NCI-H2196 (cell line): ENCODE results near the gene LAMA4.

Experiments
- DNase-seq: peaks from one replicate; lab custom pipeline; 2025; ENCODE audit not compliant: unreplicated experiment; lab: John Stamatoyannopoulos, UW

The LAMA4 gene

GRCh38 chr6:112274774-112275173, 20.4 kb upstream of the LAMA4 start:
- DNase-seq = no peak

- no peak for DNase-seq
Measured at GRCh38 chr6:112272799-112273198, 18.4 kb upstream of the LAMA4 start.

DNA sequence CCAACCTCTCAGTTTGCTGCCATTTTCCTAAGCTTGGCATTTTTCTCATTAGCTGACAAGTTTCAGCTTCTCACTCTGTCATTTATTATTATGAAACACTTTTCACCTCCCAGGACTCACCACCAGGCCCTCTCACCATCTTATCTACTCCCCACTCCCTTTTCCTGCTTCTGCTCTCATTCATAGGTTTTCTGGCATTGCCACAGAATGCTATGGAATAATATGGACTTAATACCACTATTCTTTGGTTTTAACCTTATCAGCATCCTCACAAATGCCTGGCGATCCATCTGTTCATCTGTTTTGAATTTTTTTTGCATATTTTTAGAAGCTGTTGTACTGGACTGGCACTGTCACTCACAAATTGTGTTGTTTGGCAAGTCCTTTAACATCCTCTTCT, 16.4 kb upstream of the LAMA4 start:
- DNase-seq = no peak

DNA sequence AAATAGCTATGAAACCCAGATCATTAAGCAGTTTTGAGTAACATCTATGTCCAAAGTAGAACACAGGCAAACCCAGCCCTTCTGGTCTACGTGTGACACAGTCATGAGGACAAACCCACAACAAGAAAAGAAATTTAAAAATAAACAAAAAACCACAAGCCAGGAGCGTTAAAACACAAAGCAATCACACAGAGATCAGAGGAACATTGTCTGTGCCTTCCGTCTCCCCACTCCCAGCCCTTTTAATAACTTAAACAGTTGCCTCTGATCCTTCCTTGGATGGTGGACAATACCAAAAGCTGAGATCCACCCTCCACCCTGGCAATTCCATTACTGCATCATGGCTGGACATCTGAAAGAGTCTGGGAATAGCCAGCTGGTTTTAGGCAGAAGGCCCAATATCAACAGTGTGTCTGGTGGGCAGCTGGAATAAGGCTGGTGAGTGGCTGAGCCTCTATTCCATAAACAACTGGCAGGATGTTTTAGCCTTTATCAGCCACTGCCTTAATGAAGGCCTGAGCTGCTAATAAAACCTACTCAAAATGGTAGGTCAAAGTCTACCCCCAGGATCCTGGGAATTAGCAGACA, 15.7 kb upstream of the LAMA4 start:
- no peak for DNase-seq

DNA sequence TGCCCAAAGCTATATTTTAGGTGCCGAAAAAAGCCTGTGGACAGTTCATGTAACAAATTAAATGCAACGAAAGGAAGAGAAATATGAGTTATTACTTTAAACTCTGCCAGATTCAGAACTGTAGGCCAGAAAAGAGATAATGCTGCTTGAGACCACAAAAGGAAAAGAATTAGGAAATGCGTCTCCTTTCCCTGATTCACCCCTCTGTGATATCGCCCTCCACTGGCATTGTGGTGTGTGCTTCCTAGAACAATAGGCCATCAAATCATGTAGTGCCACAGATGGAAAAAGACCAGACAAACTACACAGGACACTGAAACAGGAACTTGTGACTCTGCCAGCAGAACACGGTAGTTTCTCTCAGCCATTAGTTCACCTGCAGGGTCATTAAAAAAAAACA, 14.7 kb upstream of the LAMA4 start:
- no peak for DNase-seq

- DNase-seq = no peak
Measured at GRCh38 chr6:112268654-112269053, 14.3 kb upstream of the LAMA4 start.

DNA sequence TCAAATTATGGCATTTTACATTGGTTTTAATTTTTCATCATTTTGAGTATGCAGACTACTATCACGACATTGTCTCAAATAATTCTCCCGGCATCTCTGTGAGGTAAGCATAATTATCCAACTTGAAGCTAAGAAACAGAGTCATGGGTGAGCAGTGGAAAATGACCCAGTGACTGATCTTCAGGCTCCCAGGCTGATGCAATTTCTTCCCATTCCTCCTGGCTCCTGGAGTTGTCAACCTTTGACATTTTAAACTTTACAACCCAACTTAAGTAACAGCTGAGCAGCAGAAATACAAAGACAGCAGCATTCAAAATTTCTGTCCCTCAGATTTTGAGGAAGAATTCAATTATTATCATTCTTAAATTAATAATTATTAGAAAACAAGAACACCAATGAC, 13.7 kb upstream of the LAMA4 start:
- DNase-seq = no peak

DNA sequence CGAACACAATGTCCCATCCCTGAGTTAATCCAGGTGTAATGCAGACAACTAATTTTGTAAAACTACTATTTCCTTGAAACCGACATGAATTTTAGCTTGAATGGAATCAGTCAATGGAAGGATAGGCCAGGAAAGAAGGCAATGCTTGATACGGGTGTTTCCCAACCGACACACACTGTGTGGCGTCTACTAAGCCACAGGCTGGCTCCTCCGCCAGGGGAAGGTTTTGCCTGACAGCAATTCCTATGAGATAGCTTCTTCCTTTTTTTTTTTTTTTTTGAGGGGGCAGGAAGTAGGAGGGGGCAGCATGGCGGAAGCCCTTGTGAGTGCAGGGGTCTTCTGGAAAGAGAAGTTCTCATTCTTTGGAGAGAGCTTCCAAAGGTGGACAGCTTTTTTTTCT, 12.0 kb upstream of the LAMA4 start:
- DNase-seq = no peak

DNA sequence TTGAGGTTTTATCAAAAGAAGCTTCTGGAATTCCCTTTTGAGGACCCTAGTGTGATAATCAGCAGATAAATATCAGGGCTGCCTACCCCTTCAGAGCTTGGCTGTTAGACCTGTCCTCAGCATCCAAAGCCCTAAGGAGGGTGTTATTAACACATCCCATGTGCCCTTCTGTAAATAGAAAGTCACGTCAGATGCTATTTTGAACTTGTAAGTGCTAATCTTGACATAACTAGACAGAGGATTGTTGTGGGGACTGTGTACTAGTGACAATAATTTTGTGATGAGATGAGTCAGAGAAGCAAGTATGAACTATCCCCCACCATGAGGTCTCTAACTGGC, 4.9 kb upstream of the LAMA4 start:
- no peak for DNase-seq

DNA sequence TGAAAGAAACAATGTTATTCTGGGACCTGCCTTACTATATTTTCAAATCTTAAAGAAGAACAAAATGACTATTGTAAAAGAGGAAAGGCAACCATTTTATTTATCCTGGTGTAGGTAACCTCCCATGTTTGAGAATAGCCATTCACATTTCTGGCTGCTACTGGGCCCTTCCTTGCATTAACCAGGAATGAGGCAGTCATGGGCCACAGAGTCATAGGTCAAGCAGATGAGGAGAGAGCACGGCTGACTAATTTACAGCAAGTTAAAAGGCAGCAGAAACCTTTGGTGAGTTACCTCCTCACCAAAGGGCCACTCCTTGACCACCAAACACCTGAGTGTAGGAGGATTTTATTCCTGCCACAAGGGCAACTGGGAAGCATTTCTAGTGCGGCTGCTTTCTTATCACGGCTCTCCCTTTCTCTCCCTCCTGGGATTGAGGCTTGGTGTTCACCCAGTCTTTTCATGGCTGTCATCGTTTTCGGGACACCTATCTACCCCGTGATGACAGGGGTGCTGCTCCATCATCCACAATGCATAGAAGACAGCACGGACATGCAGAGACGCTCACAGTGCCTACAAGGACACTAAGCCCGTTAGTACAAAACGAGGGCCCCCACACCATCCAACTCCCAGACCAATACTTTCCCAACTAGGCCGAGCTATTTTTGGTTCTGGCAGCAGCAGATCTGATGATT, 4.4 kb upstream of the LAMA4 start:
- no peak for DNase-seq

DNA sequence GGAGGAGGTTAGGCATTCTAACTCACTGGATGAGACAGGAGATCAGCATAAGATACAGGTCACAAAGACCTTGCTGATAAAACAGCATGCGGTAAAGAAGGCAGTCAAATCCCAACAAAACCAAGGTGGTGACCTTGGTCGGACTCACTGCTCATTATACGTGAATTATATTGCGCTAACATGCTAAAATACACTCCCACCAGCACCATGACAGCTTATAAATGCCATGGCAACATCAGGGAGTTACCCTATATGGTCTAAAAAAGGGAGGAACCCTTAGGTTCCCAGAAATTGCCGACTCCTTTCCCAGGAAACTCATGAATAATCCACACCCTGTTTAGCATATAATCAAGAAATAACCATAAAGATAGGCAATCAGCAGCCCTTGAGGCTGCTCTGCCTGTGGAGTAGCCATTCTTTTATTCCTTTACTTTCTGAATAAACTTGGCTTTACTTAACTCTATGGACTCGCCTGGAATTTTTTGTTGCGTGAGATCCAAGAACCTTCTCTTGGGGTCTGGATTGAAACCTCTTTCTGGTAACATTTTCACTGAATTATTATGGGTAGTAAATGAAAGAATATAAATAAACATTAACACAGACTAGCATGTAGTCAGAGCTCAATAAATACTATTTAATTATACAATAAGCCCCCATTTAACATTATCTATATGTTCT, 3.0 kb upstream of the LAMA4 start:
- DNase-seq = no peak

- DNase-seq = no peak
Measured at GRCh38 chr6:112254921-112255320, 554 bp upstream of the LAMA4 start.

DNA sequence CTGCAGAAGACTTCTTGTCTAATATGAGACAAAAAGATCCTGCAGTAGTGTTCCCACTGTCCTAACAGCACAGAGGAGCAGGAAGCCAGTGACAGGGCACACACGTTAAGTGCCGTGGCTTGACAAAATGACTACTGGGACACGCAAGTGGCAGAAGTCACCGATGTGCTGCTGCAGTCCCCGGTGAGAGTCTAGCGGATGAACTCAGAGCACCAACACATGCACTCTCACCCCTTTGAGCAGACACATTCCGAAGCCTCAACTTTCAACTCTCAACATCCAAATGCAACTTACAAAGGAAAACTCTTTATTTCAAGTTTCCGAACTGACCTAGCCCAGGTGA, 898 bp downstream of the LAMA4 start:
- DNase-seq = no peak

DNA sequence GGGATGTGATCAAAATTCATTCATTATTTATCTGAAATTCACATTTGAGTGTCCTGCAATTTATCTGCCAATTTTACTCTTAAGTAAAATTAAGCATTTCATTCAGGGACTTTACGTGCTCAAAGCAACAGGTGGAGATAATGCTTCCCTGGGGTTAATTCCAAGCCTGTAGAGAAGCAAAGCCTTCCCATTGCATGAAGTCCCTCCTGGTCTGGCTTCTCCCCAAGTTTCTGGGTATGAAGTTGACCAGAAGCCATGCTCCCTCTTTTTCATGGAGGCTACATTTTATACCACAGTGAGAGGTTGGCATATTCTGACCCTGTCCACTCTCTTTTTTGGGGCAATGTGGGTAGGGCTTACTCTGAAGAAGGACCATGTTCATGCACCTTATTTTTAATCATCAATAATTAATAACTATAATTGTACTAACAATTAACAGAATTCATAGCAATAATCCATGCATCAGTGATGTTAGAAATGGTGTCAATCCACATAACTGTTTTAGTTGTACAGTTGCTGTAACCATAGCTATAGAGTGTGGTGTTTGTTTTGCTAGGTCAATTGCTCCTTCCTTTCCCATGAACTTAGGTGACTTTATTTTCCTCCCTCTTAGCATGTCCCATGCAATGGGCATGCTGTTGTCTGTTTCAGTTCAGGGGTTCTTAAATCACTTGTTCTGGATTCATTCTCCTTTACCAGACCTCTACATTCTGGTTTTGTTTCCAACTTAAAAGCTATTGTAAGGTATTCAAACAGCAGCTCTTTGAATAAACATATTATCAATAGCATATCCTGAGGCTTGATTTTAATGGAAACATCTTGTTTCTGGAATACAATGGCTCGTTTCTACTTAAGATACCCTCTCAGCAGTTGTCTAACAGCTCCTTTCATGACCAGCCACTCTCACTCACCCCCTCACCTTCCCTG, 1.5 kb downstream of the LAMA4 start:
- DNase-seq = no peak

- DNase-seq = no peak
Measured at GRCh38 chr6:112251171-112251875, 3.0 kb downstream of the LAMA4 start.

DNA sequence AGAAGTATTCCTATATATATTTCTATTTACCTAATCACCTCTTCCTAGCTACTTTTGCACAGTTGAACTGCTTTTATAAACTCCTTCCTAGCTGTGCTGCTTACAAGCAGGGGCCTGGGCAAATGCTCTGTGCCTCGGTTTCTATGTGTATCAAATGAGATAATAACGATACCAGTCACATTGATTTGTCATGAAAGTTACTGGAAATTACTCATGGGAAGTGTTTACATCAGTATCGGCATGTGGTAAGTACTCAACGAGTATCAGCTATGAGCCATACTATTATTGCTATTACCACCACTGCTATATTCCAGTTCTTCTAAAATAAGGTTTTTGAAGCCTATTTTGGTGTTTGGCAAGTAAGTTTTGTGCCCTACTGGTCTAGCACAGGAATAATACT, 4.9 kb downstream of the LAMA4 start:
- DNase-seq = no peak

DNA sequence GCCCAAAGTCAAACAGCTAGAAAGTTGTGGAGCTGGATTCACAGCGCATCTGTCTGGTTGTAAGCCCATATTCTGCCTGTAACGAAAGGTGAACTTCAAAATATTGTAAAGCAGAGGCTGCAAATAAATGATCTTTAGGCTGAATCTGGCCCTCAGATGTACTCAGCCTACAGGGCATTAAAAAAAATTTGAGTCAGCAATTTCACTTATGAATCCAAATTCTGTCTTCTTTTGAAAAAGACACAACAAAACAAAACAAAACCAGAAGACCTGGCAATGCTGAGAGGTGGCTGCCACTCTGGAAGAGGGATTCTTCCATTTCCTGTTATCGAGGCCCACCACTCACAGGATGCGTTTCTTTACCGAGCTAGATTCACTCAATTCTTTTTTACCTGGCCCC, 7.1 kb downstream of the LAMA4 start:
- no peak for DNase-seq

- no peak for DNase-seq
Measured at GRCh38 chr6:112245511-112246203, 8.7 kb downstream of the LAMA4 start.

GRCh38 chr6:112243861-112244827, 10.2 kb downstream of the LAMA4 start:
- no peak for DNase-seq
